ENCODE results near the gene GUCY2F. TPM values are rescaled to one million over a fixed set of nuclear protein-coding genes. Genes with fewer than 3 reads are reported as not detected.
A peak's percentile ranks its signal among the peaks of the same experiment; 100 is the strongest.

The GUCY2F gene
- total RNA-seq, 1 donor from 2014 or later, result 0.07 TPM

- H3K27me3 Mint-ChIP-seq (ENCODE audit: insufficient read depth, low read depth), result peaks cover 3% of the 10 kb centered on the region
- DNase-seq (ENCODE audit: low spot score), result no peak
These were observed 130.3 kb downstream of the GUCY2F start for GRCh38 chrX:109351557-109351956.

GRCh38 chrX:109350551-109350950, 131.3 kb downstream of the GUCY2F start:
- H3K27ac Mint-ChIP-seq, result peak overlapping the region; percentile 42
- Histone ChIP-seq H4K20me1 (ENCODE audit: low read depth) (no peaks in the 10 kb centered on the region), H3K9ac (no peak overlapping the region), H3K9me3 (ENCODE audit: low read depth) (no peaks in the 10 kb centered on the region), H3K36me3 (no peaks in the 10 kb centered on the region), H3K27me3 (no peaks in the 10 kb centered on the region), H2AFZ (replicated peaks) (no peak overlapping the region), H3K4me1 (no peaks in the 10 kb centered on the region), H3K4me3 (no peak overlapping the region), H3F3A (ENCODE audit: low read depth) (no peaks in the 10 kb centered on the region), H3K79me2 (ENCODE audit: low read depth) (no peaks in the 10 kb centered on the region), H3K4me2 (no peak overlapping the region), H3K27ac (no peak overlapping the region)
- TF ChIP-seq EZH2phosphoT487 (IDR thresholded peaks at IDR 0.05) (no peak), EZH2 (IDR thresholded peaks at IDR 0.05) (no peak)
- TF ChIP-seq, protein P1, sequence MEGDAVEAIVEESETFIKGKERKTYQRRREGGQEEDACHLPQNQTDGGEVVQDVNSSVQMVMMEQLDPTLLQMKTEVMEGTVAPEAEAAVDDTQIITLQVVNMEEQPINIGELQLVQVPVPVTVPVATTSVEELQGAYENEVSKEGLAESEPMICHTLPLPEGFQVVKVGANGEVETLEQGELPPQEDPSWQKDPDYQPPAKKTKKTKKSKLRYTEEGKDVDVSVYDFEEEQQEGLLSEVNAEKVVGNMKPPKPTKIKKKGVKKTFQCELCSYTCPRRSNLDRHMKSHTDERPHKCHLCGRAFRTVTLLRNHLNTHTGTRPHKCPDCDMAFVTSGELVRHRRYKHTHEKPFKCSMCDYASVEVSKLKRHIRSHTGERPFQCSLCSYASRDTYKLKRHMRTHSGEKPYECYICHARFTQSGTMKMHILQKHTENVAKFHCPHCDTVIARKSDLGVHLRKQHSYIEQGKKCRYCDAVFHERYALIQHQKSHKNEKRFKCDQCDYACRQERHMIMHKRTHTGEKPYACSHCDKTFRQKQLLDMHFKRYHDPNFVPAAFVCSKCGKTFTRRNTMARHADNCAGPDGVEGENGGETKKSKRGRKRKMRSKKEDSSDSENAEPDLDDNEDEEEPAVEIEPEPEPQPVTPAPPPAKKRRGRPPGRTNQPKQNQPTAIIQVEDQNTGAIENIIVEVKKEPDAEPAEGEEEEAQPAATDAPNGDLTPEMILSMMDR (IDR thresholded peaks at IDR 0.05), result no peak
- peaks cover 3% of the 10 kb centered on the region for H3K27me3 Mint-ChIP-seq (ENCODE audit: insufficient read depth, low read depth)
- no peaks in the 10 kb centered on the region for H3K36me3 Mint-ChIP-seq
- no peaks in the 10 kb centered on the region for H3K9me3 Mint-ChIP-seq
- peaks cover 13% of the 10 kb centered on the region for H3K4me1 Mint-ChIP-seq
- no peak for DNase-seq (ENCODE audit: low spot score)
- no peak overlapping the region for H3K4me3 Mint-ChIP-seq

More at GRCh38 chrX:109351557-109351956, 130.3 kb downstream of the GUCY2F start:
- Histone ChIP-seq H3K79me2 (ENCODE audit: low read depth) (no peaks in the 10 kb centered on the region), H3K9ac (no peak overlapping the region), H3K4me2 (no peak overlapping the region), H3F3A (ENCODE audit: low read depth) (no peaks in the 10 kb centered on the region), H3K9me3 (ENCODE audit: low read depth) (no peaks in the 10 kb centered on the region), H3K4me1 (no peaks in the 10 kb centered on the region), H3K4me3 (no peak overlapping the region), H3K27ac (no peak overlapping the region), H4K20me1 (ENCODE audit: low read depth) (no peaks in the 10 kb centered on the region), H3K36me3 (no peaks in the 10 kb centered on the region), H3K27me3 (no peaks in the 10 kb centered on the region), H2AFZ (replicated peaks) (peak overlapping the region; percentile 55)
- Mint-ChIP-seq H3K4me3 (no peak overlapping the region), H3K27ac (no peak overlapping the region), H3K4me1 (peaks cover 13% of the 10 kb centered on the region), H3K9me3 (no peaks in the 10 kb centered on the region), H3K36me3 (no peaks in the 10 kb centered on the region)
- TF ChIP-seq, protein P1 (IDR thresholded peaks at IDR 0.05), result no peak
- TF ChIP-seq EZH2 (IDR thresholded peaks at IDR 0.05), result no peak
- TF ChIP-seq EZH2phosphoT487 (IDR thresholded peaks at IDR 0.05), result no peak

- H3K36me3 Mint-ChIP-seq, result no peaks in the 10 kb centered on the region
- Histone ChIP-seq H3K36me3 (no peaks in the 10 kb centered on the region), H3K79me2 (ENCODE audit: low read depth) (no peaks in the 10 kb centered on the region), H3F3A (ENCODE audit: low read depth) (no peaks in the 10 kb centered on the region), H3K27ac (no peak overlapping the region), H3K4me1 (no peaks in the 10 kb centered on the region), H3K9ac (no peak overlapping the region), H3K9me3 (ENCODE audit: low read depth) (no peaks in the 10 kb centered on the region), H3K27me3 (no peaks in the 10 kb centered on the region), H3K4me3 (no peak overlapping the region), H2AFZ (replicated peaks) (no peak overlapping the region), H4K20me1 (ENCODE audit: low read depth) (no peaks in the 10 kb centered on the region), H3K4me2 (no peak overlapping the region)
- no peak for TF ChIP-seq EZH2phosphoT487 (IDR thresholded peaks at IDR 0.05)
- TF ChIP-seq EZH2 (IDR thresholded peaks at IDR 0.05), result no peak
- TF ChIP-seq, protein P1 (IDR thresholded peaks at IDR 0.05), result no peak
- peak overlapping the region; percentile 42 for H3K27ac Mint-ChIP-seq
- DNase-seq (ENCODE audit: low spot score), result no peak
- H3K27me3 Mint-ChIP-seq (ENCODE audit: insufficient read depth, low read depth), result peaks cover 3% of the 10 kb centered on the region
- H3K9me3 Mint-ChIP-seq, result no peaks in the 10 kb centered on the region
- no peak overlapping the region for H3K4me3 Mint-ChIP-seq
- H3K4me1 Mint-ChIP-seq, result peaks cover 13% of the 10 kb centered on the region
These were observed 131.8 kb downstream of the GUCY2F start for GRCh38 chrX:109350051-109350450.

Data from neural progenitor cell (in vitro differentiated cells).